IMR-90 (cell line): ENCODE data around the gene PSMD8. TPM values are rescaled to one million over a fixed set of nuclear protein-coding genes. Genes with fewer than 3 reads are reported as not detected.
A peak's percentile ranks its signal among the peaks of the same experiment; 100 is the strongest.

Source experiments
- ATAC-seq: fragments of 200-7000 bp; cut with Tn5 transposase; 2 replicates; pipeline ENCODE4 v1.9.1; 2020; ENCODE audit warnings: low read depth, mild to moderate bottlenecking, moderate library complexity
- BruUV-seq: library from RNA; stranded (reverse); fragments of 400-500 nt; replicated peaks from 2 replicates; lab custom pipeline; 2021; lab: Mats Ljungman, UMichigan
- CTCF ChIA-PET: fragments of 300-600 bp; formaldehyde crosslinking; extraction: SDS; loops from one replicate; lab custom pipeline; 2021; ENCODE audit warnings: antibody characterized with exemption; lab: Yijun Ruan, JAX
- POLR2A ChIA-PET: fragments of 300-600 bp; sonication (Branson Sonifier 250); formaldehyde crosslinking; loops from one replicate; lab custom pipeline; 2022; ENCODE audit warnings: antibody characterized with exemption; ENCODE audit not compliant: unreplicated experiment; lab: Charles Lee
- DNase-seq: peaks from one replicate; pipeline ENCODE4 v3.0.0; 2013
- H2AFZ ChIP-seq: replicated peaks from 2 replicates; pipeline ENCODE3; 2013; ENCODE audit warnings: low read length, mild to moderate bottlenecking; ENCODE audit not compliant: poor library complexity
- H2AK5ac ChIP-seq: 2 replicates; pipeline ENCODE4 v1.6.1; 2013; ENCODE audit warnings: low read depth, low read length, inconsistent platforms
- H2AK9ac ChIP-seq: replicated peaks from 2 replicates; pipeline ENCODE3; 2013; ENCODE audit warnings: mild to moderate bottlenecking, low read depth, low read length, moderate library complexity; ENCODE audit not compliant: poor library complexity
- H2BK120ac ChIP-seq: 2 replicates; pipeline ENCODE4 v1.6.1; 2013; ENCODE audit warnings: low read depth, low read length, inconsistent platforms
- H2BK15ac ChIP-seq: 3 replicates; pipeline ENCODE4 v1.6.1; 2013; ENCODE audit warnings: low read depth, low read length, inconsistent platforms
- H2BK20ac ChIP-seq: 2 replicates; pipeline ENCODE4 v1.6.1; 2013; ENCODE audit warnings: low read depth, mild to moderate bottlenecking, inconsistent platforms, low read length, moderate library complexity
- H2BK5ac ChIP-seq: 2 replicates; pipeline ENCODE4 v1.6.1; 2013; ENCODE audit warnings: mild to moderate bottlenecking, low read depth, low read length, inconsistent platforms; ENCODE audit not compliant: poor library complexity, severe bottlenecking
- H3K14ac ChIP-seq: replicated peaks from 2 replicates; pipeline ENCODE4 v1.6.1; 2013; ENCODE audit warnings: low read depth, low read length, inconsistent platforms
- H3K18ac ChIP-seq: 2 replicates; pipeline ENCODE4 v1.6.1; 2013; ENCODE audit warnings: low read depth, low read length, control low read depth
- H3K23ac ChIP-seq: 2 replicates; pipeline ENCODE4 v1.6.1; 2013; ENCODE audit warnings: low read depth, low read length, inconsistent platforms
- H3K27ac ChIP-seq: 2 replicates; pipeline ENCODE4 v1.5.1; 2013; ENCODE audit warnings: mild to moderate bottlenecking, control low read depth, low read length; ENCODE audit not compliant: insufficient read depth
- H3K27me3 ChIP-seq: 2 replicates; pipeline ENCODE4 v1.6.1; 2013; ENCODE audit warnings: low read length; ENCODE audit not compliant: control insufficient read depth, insufficient read depth
- H3K36me3 ChIP-seq: 2 replicates; pipeline ENCODE4 v1.6.1; 2013; ENCODE audit warnings: low read length, mixed read lengths; ENCODE audit not compliant: control insufficient read depth, insufficient read depth
- H3K4ac ChIP-seq: 2 replicates; pipeline ENCODE4 v1.6.1; 2013; ENCODE audit warnings: low read depth, low read length, inconsistent platforms
- H3K4me1 ChIP-seq: 2 replicates; pipeline ENCODE4 v1.6.1; 2013; ENCODE audit warnings: low read length, mixed read lengths; ENCODE audit not compliant: control insufficient read depth, insufficient read depth
- H3K4me2 ChIP-seq: 2 replicates; pipeline ENCODE4 v1.6.1; 2013; ENCODE audit warnings: low read depth, mild to moderate bottlenecking, control low read depth, low read length, moderate library complexity
- H3K4me3 ChIP-seq: 2 replicates; pipeline ENCODE4 v1.5.1; 2013; ENCODE audit warnings: low read depth, mild to moderate bottlenecking, control low read depth, low read length, moderate library complexity; ENCODE audit not compliant: insufficient read depth
- H3K56ac ChIP-seq: 2 replicates; pipeline ENCODE4 v1.6.1; 2013; ENCODE audit warnings: low read length, inconsistent platforms; ENCODE audit not compliant: insufficient read depth; ENCODE audit errors: extremely low read depth
- H3K79me1 ChIP-seq, 2 experiments: 2 replicates each; pipeline ENCODE4 v1.6.1; 2013; ENCODE audit warnings: low read length in 2 of 2, inconsistent platforms in 1 of 2, low read depth in 1 of 2
- H3K9ac ChIP-seq: 2 replicates; pipeline ENCODE4 v1.6.1; 2013; ENCODE audit warnings: low read depth, low read length, control low read depth
- H3K9me1 ChIP-seq: 2 replicates; pipeline ENCODE4 v1.6.1; 2013; ENCODE audit warnings: low read length, inconsistent platforms; ENCODE audit not compliant: insufficient read depth
- H3K9me3 ChIP-seq: 2 replicates; pipeline ENCODE4 v1.6.1; 2013; ENCODE audit warnings: low read length; ENCODE audit not compliant: control insufficient read depth, insufficient read depth
- H4K20me1 ChIP-seq: 2 replicates; pipeline ENCODE4 v1.6.1; 2013; ENCODE audit warnings: low read length, inconsistent platforms; ENCODE audit not compliant: insufficient read depth
- H4K5ac ChIP-seq: 2 replicates; pipeline ENCODE4 v1.6.1; 2013; ENCODE audit warnings: mild to moderate bottlenecking, low read depth, low read length, control low read depth
- H4K8ac ChIP-seq, 2 experiments: 2 replicates each; pipeline ENCODE4 v1.6.1; 2013; ENCODE audit warnings: low read depth in 2 of 2, low read length in 2 of 2, control low read depth in 1 of 2, inconsistent platforms in 1 of 2
- H4K91ac ChIP-seq: 2 replicates; pipeline ENCODE4 v1.6.1; 2013; ENCODE audit warnings: low read depth, low read length, inconsistent platforms; ENCODE audit not compliant: insufficient read depth
- CEBPB ChIP-seq: IDR thresholded peaks from 2 replicates; pipeline ENCODE4 v1.6.1; 2012; ENCODE audit warnings: low read depth, low read length, improper control_type of control experiment
- CHD1 ChIP-seq: IDR thresholded peaks from 2 replicates; pipeline ENCODE4 v1.6.1; 2012; ENCODE audit warnings: low read depth, low read length, improper control_type of control experiment
- FOS ChIP-seq: fragments of 150-350 bp; IDR thresholded peaks from 2 replicates; pipeline ENCODE4 v1.6.1; 2016; ENCODE audit warnings: low read depth, low read length
- MXI1 ChIP-seq: IDR thresholded peaks from 2 replicates; pipeline ENCODE4 v1.6.1; 2012; ENCODE audit warnings: low read depth, mild to moderate bottlenecking, low read length, moderate library complexity, borderline replicate concordance
- NFE2L2 ChIP-seq: fragments of 150-350 bp; IDR thresholded peaks from 2 replicates; pipeline ENCODE4 v1.6.1; 2016; ENCODE audit warnings: low read depth, mild to moderate bottlenecking, low read length
- POLR2A ChIP-seq: IDR thresholded peaks from 2 replicates; pipeline ENCODE4 v1.6.1; 2012; ENCODE audit warnings: mild to moderate bottlenecking, low read depth, low read length
- RFX5 ChIP-seq: IDR thresholded peaks from 2 replicates; pipeline ENCODE4 v1.8.0; 2012; ENCODE audit warnings: low read depth, mild to moderate bottlenecking, low read length, moderate library complexity
- WGBS, 2 experiments: methylation state at CpG; one replicate each; pipeline versions ENCODE4 v1.1.5 to v1.1.7; 2013; ENCODE audit warnings: missing lambda C conversion rate in 2 of 2; ENCODE audit not compliant: insufficient read length in 1 of 2; ENCODE audit errors: extremely low coverage in 2 of 2; 5-methylcytosine and 5-hydroxymethylcytosine counted together
- dilution Hi-C: fragments of 300-500 bp; cut with HindIII; formaldehyde crosslinking; loops from one replicate; pipeline ENCODE4 v1.14.3; 2018; ENCODE audit warnings: low sequenced_read_pairs; ENCODE audit not compliant: unreplicated experiment
- in situ Hi-C: fragments of 300-500 bp; cut with MboI; formaldehyde crosslinking; loops from 3 replicates; pipeline ENCODE4 v1.14.3; 2019; ENCODE audit warnings: low sequenced_read_pairs, inconsistent platforms, mixed read lengths
- intact Hi-C: fragments of 100-400 bp; cut with micrococcal nuclease; formaldehyde crosslinking; loops from 2 replicates; pipeline ENCODE4 v1.10.0; 2022
- polyA plus RNA-seq, 3 experiments: library from polyadenylated mRNA; depleted of rRNA; stranded (reverse); fragments of >200 nt; gene quantifications; 2 replicates each; pipeline ENCODE4 v1.2.3, GENCODE V29; 2012; ENCODE audit warnings: low replicate concordance in 1 of 3
- total RNA-seq: library from RNA; depleted of rRNA; stranded (reverse); fragments of >200 nt; gene quantifications from 2 replicates; pipeline ENCODE4 v1.2.3, GENCODE V29; 2012
- TF ChIP-seq, protein P1 (sequence below): fragments of 150-350 bp; IDR thresholded peaks from 2 replicates; pipeline ENCODE4 v1.6.1; 2016; ENCODE audit warnings: low read depth, mild to moderate bottlenecking, low read length, moderate library complexity, borderline replicate concordance
- TF ChIP-seq, protein P2 (sequence below): fragments of 150-350 bp; IDR thresholded peaks from 2 replicates; pipeline ENCODE4 v1.6.1; 2017; ENCODE audit warnings: mild to moderate bottlenecking, antibody characterized with exemption, low read length, low read depth

Gene PSMD8
- total and polyA plus RNA-seq, 2 of the 4 experiments (the other 2 are of a cell fraction) = 475 to 644 TPM

DNA sequence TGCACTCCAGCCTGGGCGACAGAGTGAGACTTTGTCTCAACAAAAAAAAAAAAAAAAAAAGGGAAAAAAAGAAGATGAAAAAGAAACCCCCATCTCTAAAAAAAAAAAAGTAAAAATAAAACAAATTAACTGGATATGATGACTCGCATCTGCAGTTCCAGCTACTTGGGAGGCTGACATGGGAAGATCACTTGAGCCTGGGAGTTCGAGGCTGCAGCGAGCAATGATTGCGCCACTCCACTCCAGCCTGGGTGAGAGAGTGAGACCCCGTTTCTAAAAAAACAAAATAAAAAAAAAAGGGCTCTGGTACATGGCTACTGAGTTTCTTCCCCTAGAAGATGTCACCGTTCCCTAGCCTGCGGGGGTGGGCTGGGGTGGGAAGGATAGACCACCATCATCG lies 41.1 kb upstream of the PSMD8 start:
- no peak overlapping the region for H2BK20ac ChIP-seq
- ChIA-PET CTCF (interaction anchor here (1.7 kb wide), 1 partner anchor 89 kb away, joined by 6 read pairs; no protein-coding TSS in a partner anchor), POLR2A (no interaction called here)
- no peak overlapping the region for H4K5ac ChIP-seq
- H3K9ac ChIP-seq = no peak overlapping the region
- H2AFZ ChIP-seq = no peak overlapping the region
- H2AK5ac ChIP-seq = no peak overlapping the region
- no peak overlapping the region for H3K18ac ChIP-seq
- no CpG with 5 or more reads among the region's 9 CpGs for WGBS, 2 experiments
- H4K20me1 ChIP-seq = no peaks in the 10 kb centered on the region
- no peak for ATAC-seq
- H3K4me2 ChIP-seq = no peak overlapping the region
- no peak overlapping the region for H3K4ac ChIP-seq
- no peak overlapping the region for H2BK5ac ChIP-seq
- DNase-seq = peak; percentile 28
- no peak overlapping the region for H2BK120ac ChIP-seq
- no peak for TF ChIP-seq RFX5
- TF ChIP-seq NFE2L2 = no peak
- TF ChIP-seq, protein P1, sequence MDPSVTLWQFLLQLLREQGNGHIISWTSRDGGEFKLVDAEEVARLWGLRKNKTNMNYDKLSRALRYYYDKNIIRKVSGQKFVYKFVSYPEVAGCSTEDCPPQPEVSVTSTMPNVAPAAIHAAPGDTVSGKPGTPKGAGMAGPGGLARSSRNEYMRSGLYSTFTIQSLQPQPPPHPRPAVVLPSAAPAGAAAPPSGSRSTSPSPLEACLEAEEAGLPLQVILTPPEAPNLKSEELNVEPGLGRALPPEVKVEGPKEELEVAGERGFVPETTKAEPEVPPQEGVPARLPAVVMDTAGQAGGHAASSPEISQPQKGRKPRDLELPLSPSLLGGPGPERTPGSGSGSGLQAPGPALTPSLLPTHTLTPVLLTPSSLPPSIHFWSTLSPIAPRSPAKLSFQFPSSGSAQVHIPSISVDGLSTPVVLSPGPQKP = no peak
- no peak for TF ChIP-seq MXI1
- no peak for TF ChIP-seq CHD1
- peak; percentile 74 for TF ChIP-seq CEBPB
- no peak for TF ChIP-seq FOS
- TF ChIP-seq POLR2A = no peak
- TF ChIP-seq, protein P2, sequence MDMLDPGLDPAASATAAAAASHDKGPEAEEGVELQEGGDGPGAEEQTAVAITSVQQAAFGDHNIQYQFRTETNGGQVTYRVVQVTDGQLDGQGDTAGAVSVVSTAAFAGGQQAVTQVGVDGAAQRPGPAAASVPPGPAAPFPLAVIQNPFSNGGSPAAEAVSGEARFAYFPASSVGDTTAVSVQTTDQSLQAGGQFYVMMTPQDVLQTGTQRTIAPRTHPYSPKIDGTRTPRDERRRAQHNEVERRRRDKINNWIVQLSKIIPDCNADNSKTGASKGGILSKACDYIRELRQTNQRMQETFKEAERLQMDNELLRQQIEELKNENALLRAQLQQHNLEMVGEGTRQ = no peak
- no peak overlapping the region for H3K14ac ChIP-seq
- dilution Hi-C loops (no loop called here), in situ Hi-C loops (loop anchor here (5.0 to 10.0 kb wide), 2 partner anchors 101 to 438 kb away; no protein-coding TSS in a partner anchor), intact Hi-C loops (no loop called here)
- H3K27me3 ChIP-seq = no peaks in the 10 kb centered on the region
- no peak overlapping the region for H3K23ac ChIP-seq
- no peaks in the 10 kb centered on the region for H3K9me3 ChIP-seq
- peaks cover 5% of the 10 kb centered on the region; the same call in 1 of the 2 replicates for H3K9me1 ChIP-seq
- no peaks in the 10 kb centered on the region; a peak in 1 of 4 replicates for H3K79me1 ChIP-seq
- H2BK15ac ChIP-seq = no peak overlapping the region
- no peak overlapping the region for H3K4me3 ChIP-seq
- H4K8ac ChIP-seq = no peak overlapping the region
- no peak overlapping the region for H2AK9ac ChIP-seq
- H3K4me1 ChIP-seq = no peaks in the 10 kb centered on the region
- no peak overlapping the region for H3K56ac ChIP-seq
- H4K91ac ChIP-seq = no peak overlapping the region
- H3K27ac ChIP-seq = no peak overlapping the region
- no TSS peak for BruUV-seq
- peaks cover 2% of the 10 kb centered on the region; the same call in 1 of the 2 replicates for H3K36me3 ChIP-seq
